ENCODE results near the gene CCDC57.

The CCDC57 gene

GRCh38 chr17:82156284-82156925, 56.2 kb downstream of the CCDC57 start:
- no peaks in the 10 kb centered on the region for H4K20me1 ChIP-seq
- H3K4me1 ChIP-seq = peaks cover 60% of the 10 kb centered on the region
- peaks cover 19% of the 10 kb centered on the region for H3K36me3 ChIP-seq
- H3K4me2 ChIP-seq = peak overlapping the region; percentile 86
- no peak overlapping the region for H3K4me3 ChIP-seq
- peak overlapping the region; percentile 71; the same call in 1 of the 2 replicates for H3K27ac ChIP-seq
- no peaks in the 10 kb centered on the region for H3K9me3 ChIP-seq
- H3K27me3 ChIP-seq = no peaks in the 10 kb centered on the region
- no peak for TF ChIP-seq Cebpa-rat (IDR thresholded peaks at IDR 0.05)
- peak overlapping the region; percentile 9; the same call in 1 of the 2 replicates for H3K9ac ChIP-seq

GRCh38 chr17:82155606-82156005, 57.0 kb downstream of the CCDC57 start:
- Histone ChIP-seq H3K9me3 (no peaks in the 10 kb centered on the region), H4K20me1 (no peaks in the 10 kb centered on the region), H3K4me1 (peaks cover 60% of the 10 kb centered on the region), H3K4me3 (no peak overlapping the region), H3K36me3 (peaks cover 13% of the 10 kb centered on the region), H3K4me2 (peak overlapping the region; percentile 86), H3K27me3 (no peaks in the 10 kb centered on the region), H3K9ac (no peak overlapping the region), H3K27ac (no peak overlapping the region)
- TF ChIP-seq Cebpa-rat (IDR thresholded peaks at IDR 0.05) = no peak

GRCh38 chr17:82154881-82155331, 57.7 kb downstream of the CCDC57 start:
- H3K4me2 ChIP-seq = peak overlapping the region; percentile 86
- H3K4me3 ChIP-seq = no peak overlapping the region
- no peaks in the 10 kb centered on the region for H3K27me3 ChIP-seq
- no peaks in the 10 kb centered on the region for H3K9me3 ChIP-seq
- H3K36me3 ChIP-seq = peaks cover 6% of the 10 kb centered on the region; the same call in 1 of the 2 replicates
- H4K20me1 ChIP-seq = no peaks in the 10 kb centered on the region
- H3K9ac ChIP-seq = no peak overlapping the region
- no peak for TF ChIP-seq Cebpa-rat (IDR thresholded peaks at IDR 0.05)
- H3K4me1 ChIP-seq = peaks cover 60% of the 10 kb centered on the region
- no peak overlapping the region for H3K27ac ChIP-seq

GRCh38 chr17:82153745-82154375, 58.8 kb downstream of the CCDC57 start:
- H3K27ac ChIP-seq = no peak overlapping the region

GRCh38 chr17:82153295-82153691, 59.3 kb downstream of the CCDC57 start:
- Histone ChIP-seq H3K9ac (no peak overlapping the region), H3K36me3 (0 out of 2 replicates have a peak, but pooled peaks cover 3% of the 10 kb centered on the region), H3K4me2 (no peak overlapping the region), H3K4me1 (peaks cover 48% of the 10 kb centered on the region), H3K27ac (no peak overlapping the region), H3K9me3 (no peaks in the 10 kb centered on the region), H3K4me3 (no peak overlapping the region), H3K27me3 (no peaks in the 10 kb centered on the region), H4K20me1 (no peaks in the 10 kb centered on the region)
- no peak for TF ChIP-seq Cebpa-rat (IDR thresholded peaks at IDR 0.05)

More at GRCh38 chr17:82153745-82154375, 58.8 kb downstream of the CCDC57 start:
- no peaks in the 10 kb centered on the region for H4K20me1 ChIP-seq
- no peaks in the 10 kb centered on the region for H3K9me3 ChIP-seq
- peak overlapping the region; percentile 34; the same call in 1 of the 2 replicates for H3K4me2 ChIP-seq
- no peaks in the 10 kb centered on the region for H3K27me3 ChIP-seq
- no peak overlapping the region for H3K9ac ChIP-seq
- 0 out of 2 replicates have a peak, but pooled peaks cover 3% of the 10 kb centered on the region for H3K36me3 ChIP-seq
- TF ChIP-seq Cebpa-rat (IDR thresholded peaks at IDR 0.05) = no peak
- H3K4me1 ChIP-seq = peaks cover 54% of the 10 kb centered on the region
- no peak overlapping the region for H3K4me3 ChIP-seq

- H3K27me3 ChIP-seq = no peaks in the 10 kb centered on the region
- no peak overlapping the region for H3K4me3 ChIP-seq
- H3K36me3 ChIP-seq = 0 out of 2 replicates have a peak, but pooled peaks cover 3% of the 10 kb centered on the region
- no peaks in the 10 kb centered on the region for H3K9me3 ChIP-seq
- no peak overlapping the region for H3K4me2 ChIP-seq
- no peak overlapping the region for H3K27ac ChIP-seq
- no peaks in the 10 kb centered on the region for H4K20me1 ChIP-seq
- TF ChIP-seq Cebpa-rat (IDR thresholded peaks at IDR 0.05) = no peak
- peaks cover 43% of the 10 kb centered on the region for H3K4me1 ChIP-seq
- 0 out of 2 replicates have a peak overlapping the region, but pooled peaks have one; percentile 19 for H3K9ac ChIP-seq
Observed at GRCh38 chr17:82152556-82153294, 59.9 kb downstream of the CCDC57 start.

- H3K9me3 ChIP-seq = no peaks in the 10 kb centered on the region
- no peak overlapping the region; the same call in 1 of the 2 replicates for H3K27ac ChIP-seq
- no peaks in the 10 kb centered on the region for H3K27me3 ChIP-seq
- H3K4me1 ChIP-seq = peaks cover 37% of the 10 kb centered on the region
- H3K4me3 ChIP-seq = no peak overlapping the region
- TF ChIP-seq Cebpa-rat (IDR thresholded peaks at IDR 0.05) = no peak
- no peaks in the 10 kb centered on the region for H4K20me1 ChIP-seq
- H3K36me3 ChIP-seq = 0 out of 2 replicates have a peak, but pooled peaks cover 3% of the 10 kb centered on the region
- no peak overlapping the region for H3K4me2 ChIP-seq
- 0 out of 2 replicates have a peak overlapping the region, but pooled peaks have one; percentile 19 for H3K9ac ChIP-seq
Observed at GRCh38 chr17:82152114-82152513, 60.5 kb downstream of the CCDC57 start.

GRCh38 chr17:82151106-82151957, 61.3 kb downstream of the CCDC57 start:
- H4K20me1 ChIP-seq = no peaks in the 10 kb centered on the region
- peaks cover 29% of the 10 kb centered on the region for H3K4me1 ChIP-seq
- H3K36me3 ChIP-seq = 0 out of 2 replicates have a peak, but pooled peaks cover 3% of the 10 kb centered on the region
- H3K4me2 ChIP-seq = no peak overlapping the region
- TF ChIP-seq Cebpa-rat (IDR thresholded peaks at IDR 0.05) = no peak
- H3K9me3 ChIP-seq = no peaks in the 10 kb centered on the region
- H3K9ac ChIP-seq = no peak overlapping the region
- no peak overlapping the region for H3K27ac ChIP-seq
- no peak overlapping the region for H3K4me3 ChIP-seq
- H3K27me3 ChIP-seq = no peaks in the 10 kb centered on the region

All from BLaER1 (cell line).